NT2/D1 (cell line): ENCODE data around the gene UBE2N.

ENCODE experiments used
- DNase-seq: peaks from one replicate; pipeline ENCODE4 v3.0.0-alpha.2; 2011; ENCODE audit warnings: low read depth, low spot score
- H3K27me3 ChIP-seq: 2 replicates; pipeline ENCODE4 v1.6.0; 2011; ENCODE audit warnings: mild to moderate bottlenecking; ENCODE audit not compliant: insufficient read length, insufficient read depth
- H3K36me3 ChIP-seq: 2 replicates; pipeline ENCODE4 v1.6.1; 2011; ENCODE audit warnings: mild to moderate bottlenecking, low read length, mixed read lengths; ENCODE audit not compliant: insufficient read depth, insufficient read length
- H3K4me1 ChIP-seq: 2 replicates; pipeline ENCODE4 v1.5.1; 2011; ENCODE audit not compliant: insufficient read depth, insufficient read length
- H3K4me3 ChIP-seq: 2 replicates; pipeline ENCODE4 v1.5.1; 2011; ENCODE audit warnings: low read depth; ENCODE audit not compliant: insufficient read length
- H3K9ac ChIP-seq: 2 replicates; pipeline ENCODE4 v1.6.0; 2011; ENCODE audit warnings: low read depth; ENCODE audit not compliant: insufficient read length
- H3K9me3 ChIP-seq: 2 replicates; pipeline ENCODE4 v1.5.1; 2011; ENCODE audit warnings: mild to moderate bottlenecking, low read length; ENCODE audit not compliant: insufficient read depth
- SUZ12 ChIP-seq: IDR thresholded peaks from 2 replicates; pipeline ENCODE4 v1.6.1; 2011; ENCODE audit not compliant: insufficient read length, insufficient read depth; ENCODE audit errors: extremely low read depth
- YY1 ChIP-seq: IDR thresholded peaks from 2 replicates; pipeline ENCODE4 v1.6.1; 2011; ENCODE audit not compliant: insufficient read length, insufficient read depth
- ZNF274 ChIP-seq: IDR thresholded peaks from 2 replicates; pipeline ENCODE4 v1.6.1; 2011; ENCODE audit warnings: mild to moderate bottlenecking, low read depth, low read length

UBE2N gene

DNA sequence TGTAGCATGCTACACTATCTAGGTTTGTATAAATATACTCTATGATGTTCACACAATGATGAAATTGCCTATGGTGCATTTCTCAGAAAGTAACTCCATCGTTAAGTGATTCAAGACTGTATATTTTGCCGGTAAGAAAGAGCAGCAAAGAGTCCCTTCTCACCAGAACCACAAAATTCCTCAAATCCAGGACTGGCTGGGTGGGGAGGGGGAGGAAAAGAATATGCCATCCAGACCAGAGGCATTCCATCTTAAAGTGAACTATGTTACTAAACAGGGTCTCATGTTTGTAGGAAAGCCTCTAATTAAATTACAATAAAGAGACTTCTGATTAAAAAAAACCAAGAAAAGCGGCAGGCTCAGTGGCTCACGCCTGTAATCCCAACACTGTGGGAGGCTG is 11.5 kb downstream of the UBE2N start:
- Histone ChIP-seq H3K4me3 (no peak overlapping the region), H3K36me3 (no peaks in the 10 kb centered on the region), H3K9ac (no peak overlapping the region), H3K4me1 (no peaks in the 10 kb centered on the region), H3K9me3 (no peaks in the 10 kb centered on the region), H3K27me3 (no peaks in the 10 kb centered on the region)
- DNase-seq, result no peak
- TF ChIP-seq YY1, result no peak
- TF ChIP-seq SUZ12, result no peak
- TF ChIP-seq ZNF274, result no peak

DNA sequence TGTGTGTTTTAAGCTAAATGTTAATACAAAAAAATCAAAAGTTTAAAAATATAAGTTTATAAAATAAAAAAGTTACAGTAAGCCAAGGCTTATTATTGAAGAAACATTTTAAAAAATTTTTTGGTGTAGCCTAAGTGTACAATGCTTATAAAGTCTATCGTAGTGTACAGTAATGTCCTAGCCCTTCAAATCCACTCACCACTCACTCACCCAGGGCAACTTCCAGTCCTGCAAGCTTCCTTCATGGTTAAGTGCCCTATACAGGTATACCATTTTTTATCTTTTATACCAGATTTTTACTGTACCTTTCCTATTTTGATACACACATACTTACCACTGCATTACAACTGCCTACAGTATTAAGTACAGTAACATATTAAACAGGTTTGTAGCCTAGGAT is 11.9 kb downstream of the UBE2N start:
- Histone ChIP-seq H3K27me3 (no peaks in the 10 kb centered on the region), H3K4me3 (no peak overlapping the region), H3K4me1 (no peaks in the 10 kb centered on the region), H3K9ac (no peak overlapping the region), H3K36me3 (no peaks in the 10 kb centered on the region), H3K9me3 (no peaks in the 10 kb centered on the region)
- no peak for DNase-seq
- TF ChIP-seq ZNF274, result no peak
- TF ChIP-seq YY1, result no peak
- no peak for TF ChIP-seq SUZ12

DNA sequence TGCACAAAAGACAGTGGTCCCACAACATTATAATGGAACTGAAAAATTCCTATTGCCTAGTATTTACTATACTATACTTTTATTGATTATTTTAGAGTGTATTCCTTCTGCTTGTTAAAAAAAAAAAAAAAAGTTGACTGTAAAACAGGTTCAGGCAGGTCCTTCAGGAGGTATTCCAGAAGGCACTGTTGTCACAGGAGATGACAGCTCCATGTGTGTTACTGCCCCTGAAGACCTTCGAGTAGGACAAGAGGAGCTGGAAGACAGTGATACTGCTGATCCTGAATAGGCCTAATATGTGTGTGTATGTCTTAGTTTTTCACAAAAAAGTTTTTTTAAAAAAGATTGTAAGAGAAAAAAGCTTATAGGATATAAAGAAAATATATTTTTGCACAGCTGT is 12.3 kb downstream of the UBE2N start:
- H3K9me3 ChIP-seq, result no peaks in the 10 kb centered on the region
- H3K9ac ChIP-seq, result no peak overlapping the region
- no peak overlapping the region for H3K4me3 ChIP-seq
- TF ChIP-seq SUZ12 (no peak), YY1 (no peak), ZNF274 (no peak)
- no peaks in the 10 kb centered on the region for H3K4me1 ChIP-seq
- H3K36me3 ChIP-seq, result no peaks in the 10 kb centered on the region
- DNase-seq, result no peak
- no peaks in the 10 kb centered on the region for H3K27me3 ChIP-seq

DNA sequence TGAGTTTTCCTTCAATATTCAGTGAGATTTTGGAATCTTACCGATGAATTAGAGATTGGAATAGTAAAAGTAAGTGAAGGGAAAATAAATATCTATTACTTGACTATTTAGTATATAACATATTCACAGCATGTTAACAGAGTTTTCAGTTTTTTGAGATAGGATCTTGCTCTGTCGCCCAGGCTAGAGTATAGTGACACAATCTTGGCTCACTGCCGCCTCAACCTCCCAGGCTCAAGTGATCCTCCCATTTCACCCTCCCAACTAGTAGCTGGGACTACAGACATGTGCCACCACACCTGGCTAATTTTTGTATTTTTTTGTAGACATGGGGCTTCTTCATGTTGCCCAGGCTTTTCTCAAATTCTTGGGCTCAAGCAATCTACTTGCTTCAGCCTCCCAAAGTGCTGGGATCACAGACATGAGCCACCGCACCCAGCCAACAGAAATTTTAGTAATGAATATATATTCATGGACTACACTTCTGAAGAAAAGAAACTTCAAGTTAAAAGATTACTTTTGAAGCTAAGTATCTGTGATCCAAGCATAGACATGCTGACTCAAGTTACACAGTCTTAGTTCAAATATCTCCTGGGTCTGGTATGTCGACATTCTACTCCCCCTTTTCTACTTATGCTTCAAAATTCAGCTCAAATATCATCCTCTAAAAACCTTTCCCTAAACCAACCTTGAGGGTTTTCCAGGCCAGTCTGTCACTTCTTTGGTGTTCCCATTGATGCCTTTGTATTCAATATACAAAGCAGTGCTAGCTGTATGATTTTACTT is 13.8 kb downstream of the UBE2N start:
- no peaks in the 10 kb centered on the region for H3K36me3 ChIP-seq
- DNase-seq, result no peak
- H3K4me3 ChIP-seq, result no peak overlapping the region
- H3K27me3 ChIP-seq, result no peaks in the 10 kb centered on the region
- peaks cover under 1% of the 10 kb centered on the region for H3K4me1 ChIP-seq
- no peak for TF ChIP-seq SUZ12
- H3K9me3 ChIP-seq, result no peaks in the 10 kb centered on the region
- H3K9ac ChIP-seq, result no peak overlapping the region

DNA sequence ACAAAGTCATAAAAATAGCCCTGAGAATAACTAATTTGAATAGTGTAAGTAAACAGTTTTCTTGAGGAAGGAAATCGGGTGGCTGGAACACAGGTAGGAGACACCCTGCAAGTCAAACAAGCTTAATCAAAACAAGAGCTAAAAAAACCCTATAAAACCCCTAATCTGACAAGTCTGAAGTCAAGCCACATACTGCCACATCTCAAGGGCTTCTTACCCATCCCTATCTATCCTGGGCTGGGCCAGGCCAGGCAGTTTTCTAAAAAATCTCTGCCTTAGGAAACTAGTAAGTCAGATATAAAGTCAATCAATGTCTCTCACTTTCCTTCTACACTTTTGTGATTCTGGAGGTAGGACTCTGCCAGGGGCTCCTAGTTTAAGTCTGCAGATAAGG is 15.3 kb downstream of the UBE2N start:
- Histone ChIP-seq H3K36me3 (no peaks in the 10 kb centered on the region), H3K9ac (no peak overlapping the region)

DNA sequence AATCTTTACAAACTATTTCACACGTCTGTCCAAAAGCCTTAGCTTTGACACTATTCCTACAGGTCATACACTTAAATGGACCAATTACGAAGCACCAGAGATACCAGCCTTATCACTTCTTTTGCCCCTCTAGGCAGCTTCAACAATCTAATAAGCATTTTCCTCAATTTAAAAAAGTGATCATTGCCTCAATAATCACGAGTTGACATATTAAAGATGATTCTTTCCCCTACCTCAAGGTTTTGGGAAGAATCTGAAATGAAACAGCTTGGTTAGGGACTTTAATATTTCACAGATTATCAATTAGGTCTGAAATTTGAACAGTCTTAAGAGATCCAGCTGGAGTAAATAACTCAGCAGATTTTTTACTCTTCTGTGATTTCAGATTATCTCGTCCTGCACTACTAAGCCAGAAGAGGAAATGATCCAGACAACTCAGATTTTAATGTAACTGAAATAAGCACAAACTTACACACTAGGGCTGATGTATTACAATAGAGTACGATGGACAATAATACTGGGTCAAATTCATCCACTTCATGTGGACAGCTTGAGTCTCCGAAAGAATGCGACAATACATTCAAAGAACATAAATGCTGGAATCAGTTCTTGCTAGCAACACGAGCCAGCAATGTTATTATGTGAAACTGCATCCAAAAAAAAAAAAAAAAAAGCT is 15.9 kb downstream of the UBE2N start:
- no peaks in the 10 kb centered on the region for H3K27me3 ChIP-seq
- H3K4me3 ChIP-seq, result no peak overlapping the region
- H3K4me1 ChIP-seq, result peaks cover 2% of the 10 kb centered on the region
- no peak overlapping the region for H3K9ac ChIP-seq
- TF ChIP-seq YY1 (no peak), ZNF274 (no peak), SUZ12 (no peak)
- H3K9me3 ChIP-seq, result no peaks in the 10 kb centered on the region
- no peaks in the 10 kb centered on the region for H3K36me3 ChIP-seq
- DNase-seq, result no peak

More for the DNA sequence above, 15.3 kb downstream of the UBE2N start:
- TF ChIP-seq YY1, result no peak
- no peak for TF ChIP-seq SUZ12
- no peak for TF ChIP-seq ZNF274
- peaks cover 2% of the 10 kb centered on the region for H3K4me1 ChIP-seq
- no peaks in the 10 kb centered on the region for H3K27me3 ChIP-seq
- H3K4me3 ChIP-seq, result no peak overlapping the region
- H3K9me3 ChIP-seq, result no peaks in the 10 kb centered on the region
- DNase-seq, result no peak

DNA sequence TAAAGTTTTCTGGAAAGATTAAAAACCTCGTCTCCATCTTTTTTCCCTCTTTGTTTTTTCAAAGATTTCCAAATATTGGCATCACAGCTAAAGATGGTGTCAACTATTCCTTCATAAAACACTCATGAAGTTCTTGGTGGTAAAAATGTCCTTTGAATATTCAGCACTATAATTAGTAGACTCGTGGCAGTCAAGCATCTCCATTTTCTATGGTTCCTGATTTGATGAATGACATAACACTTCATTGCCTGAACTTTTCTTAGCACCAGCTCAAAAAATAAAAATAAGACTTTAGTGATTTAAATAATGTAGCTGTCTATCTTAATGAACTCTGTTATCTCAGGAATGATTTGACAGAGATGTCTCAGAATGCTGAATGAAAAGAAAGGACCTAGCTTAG is 19.7 kb downstream of the UBE2N start:
- Histone ChIP-seq H3K4me3 (no peak overlapping the region), H3K9ac (no peak overlapping the region), H3K36me3 (no peaks in the 10 kb centered on the region), H3K27me3 (no peaks in the 10 kb centered on the region), H3K9me3 (no peaks in the 10 kb centered on the region), H3K4me1 (peaks cover 2% of the 10 kb centered on the region)
- TF ChIP-seq ZNF274, result no peak
- no peak for TF ChIP-seq YY1
- no peak for TF ChIP-seq SUZ12
- no peak for DNase-seq
